HS-5 (cell line): ENCODE data around the gene BHLHA15.

ENCODE experiments used
- DNase-seq: peaks from one replicate; pipeline ENCODE4 v3.0.0-alpha.2; 2012; ENCODE audit warnings: low read depth

The BHLHA15 gene

DNA sequence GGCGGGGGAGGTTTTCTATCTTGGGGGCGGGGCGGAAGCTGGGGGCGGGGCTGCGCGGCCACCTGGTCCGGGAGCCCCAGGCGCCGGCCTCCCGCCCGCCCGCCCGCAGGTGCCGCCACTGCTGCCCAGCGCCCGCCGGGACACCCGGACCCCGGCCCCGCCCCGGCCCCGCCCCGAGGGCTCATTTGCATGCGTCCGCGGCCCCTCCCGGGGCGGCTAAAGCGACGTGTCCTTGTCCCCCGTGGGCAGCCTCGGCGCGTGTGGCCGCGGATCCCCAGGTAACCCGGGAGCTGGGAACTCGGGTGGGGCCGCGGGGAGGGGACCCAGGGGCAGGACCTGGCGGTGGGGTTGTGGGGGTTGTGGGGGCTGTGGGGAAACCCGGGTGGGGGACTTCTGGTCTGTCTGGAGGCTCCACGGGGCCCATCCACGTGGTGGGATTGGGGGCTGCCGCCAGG, at the start of gene BHLHA15:
Gene BHLHA15, plus strand, starts transcription at position 219 of the 455 bp plus-strand sequence. CDS start 871 bp downstream, outside the sequence.
- no peak for DNase-seq

DNA sequence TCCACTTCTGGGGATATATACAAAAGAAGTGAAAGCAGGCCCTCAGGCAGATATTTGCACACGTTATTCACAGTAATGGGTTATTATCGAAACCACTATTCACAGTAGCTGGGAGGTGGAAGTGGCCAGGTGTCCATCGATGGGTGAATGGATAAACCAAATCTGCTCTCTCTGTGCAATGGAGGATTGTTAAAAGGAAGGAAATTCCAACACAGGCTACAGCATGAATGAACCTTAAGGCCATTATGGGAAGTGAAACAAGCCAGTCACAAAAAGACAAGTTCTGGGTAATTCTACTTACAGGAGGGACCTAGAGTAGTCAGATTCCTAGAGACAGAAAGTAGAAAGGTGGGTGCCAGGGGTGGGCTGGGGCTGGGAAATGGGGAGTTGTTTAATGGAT, 48.5 kb upstream of the BHLHA15 start:
- DNase-seq = no peak

DNA sequence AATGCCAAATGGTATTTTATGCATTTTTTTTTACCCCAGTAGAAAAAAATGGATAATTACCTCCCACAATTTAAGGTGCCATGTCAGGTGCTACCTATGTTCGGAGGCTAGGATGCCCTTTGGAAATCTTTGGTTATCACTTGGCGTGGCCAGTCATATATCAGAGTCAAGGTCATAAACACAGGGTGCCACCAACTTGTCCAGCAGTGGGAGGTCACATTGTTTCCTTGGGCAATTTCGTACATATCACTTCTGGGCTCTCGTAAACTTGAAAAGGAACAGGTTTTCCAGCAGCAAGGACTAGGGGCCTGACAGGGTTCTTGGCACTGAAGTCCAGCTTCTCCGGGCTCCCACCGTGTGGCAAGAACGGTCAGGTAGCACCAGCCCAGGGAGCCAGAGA, 48.0 kb upstream of the BHLHA15 start:
- no peak for DNase-seq

DNA sequence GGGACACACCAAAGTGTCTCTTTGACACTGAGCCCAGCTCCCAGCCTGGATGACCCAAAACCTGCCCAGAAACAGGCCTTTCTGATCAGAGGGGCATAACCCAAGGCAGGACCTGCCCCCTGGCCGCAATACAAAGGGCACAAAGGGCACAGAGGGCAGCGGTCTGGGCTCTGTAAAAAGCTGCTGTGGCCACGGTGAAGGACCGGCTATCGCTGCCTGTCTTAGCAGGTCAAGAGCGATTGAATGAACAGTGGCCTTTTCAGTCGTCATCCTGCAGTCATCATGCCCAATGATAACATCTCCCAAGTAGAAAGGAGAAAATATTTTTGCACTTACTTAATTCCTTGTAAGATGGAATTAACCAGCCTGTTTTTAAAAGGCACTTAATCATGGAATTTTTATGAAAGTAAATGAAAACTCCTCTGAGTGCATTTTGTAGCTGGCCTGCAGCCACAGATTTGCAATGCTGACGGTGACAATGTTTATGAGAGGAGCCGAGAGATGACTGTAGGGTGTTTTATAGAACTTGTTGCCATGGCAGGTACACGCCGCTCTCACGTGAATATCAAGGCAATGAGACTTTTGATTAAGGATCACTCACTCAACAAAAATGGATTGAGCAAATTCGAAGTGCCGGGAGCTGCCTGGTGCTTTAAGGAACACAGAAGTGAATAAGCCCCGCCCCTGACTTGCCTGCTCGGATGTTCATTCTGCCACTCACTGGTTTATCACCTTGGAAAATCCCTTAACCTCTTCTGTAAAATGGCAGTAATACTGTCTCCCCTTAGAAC, 47.3 kb upstream of the BHLHA15 start:
- no peak for DNase-seq

DNA sequence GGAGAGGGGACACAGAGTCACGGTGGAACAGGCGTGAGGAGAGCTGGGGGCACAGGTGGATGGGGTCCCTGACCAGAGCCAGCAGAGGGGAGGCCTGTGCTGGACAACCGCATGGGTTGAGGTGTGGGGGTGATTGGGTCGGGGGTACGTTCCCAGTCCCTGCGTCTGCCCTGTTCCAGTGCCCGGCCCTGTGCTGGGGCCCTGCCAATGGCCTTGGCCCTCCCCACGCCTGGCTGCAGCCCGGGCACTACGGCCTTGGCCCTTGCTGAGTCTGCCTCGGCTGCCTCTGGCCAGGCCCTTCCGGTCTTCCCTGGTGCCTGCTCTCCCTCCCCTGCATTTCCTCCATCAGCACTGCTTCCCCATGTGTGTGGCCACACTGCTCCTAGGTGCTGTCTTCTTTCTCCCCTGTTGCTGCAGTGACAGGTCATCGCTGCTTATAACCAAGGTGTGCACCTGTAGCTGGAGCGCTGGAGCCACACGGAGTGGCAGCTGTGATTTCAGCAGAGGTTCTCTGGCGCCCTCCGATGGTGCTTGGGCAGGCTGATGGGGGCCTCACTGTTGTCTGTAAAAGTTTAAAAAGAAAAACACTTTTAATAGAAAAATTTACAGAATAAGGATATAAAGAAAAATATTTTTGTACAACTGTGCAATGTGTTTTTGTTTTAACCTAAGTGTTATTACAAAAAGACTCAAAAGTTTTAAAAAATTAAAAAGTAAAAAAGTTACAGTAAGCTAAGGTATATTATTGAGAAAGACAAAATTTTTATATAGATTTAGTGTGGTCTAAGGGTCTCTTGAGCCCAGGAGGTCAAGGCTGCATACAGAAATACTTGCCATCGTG, 45.2 kb upstream of the BHLHA15 start:
- no peak for DNase-seq

DNA sequence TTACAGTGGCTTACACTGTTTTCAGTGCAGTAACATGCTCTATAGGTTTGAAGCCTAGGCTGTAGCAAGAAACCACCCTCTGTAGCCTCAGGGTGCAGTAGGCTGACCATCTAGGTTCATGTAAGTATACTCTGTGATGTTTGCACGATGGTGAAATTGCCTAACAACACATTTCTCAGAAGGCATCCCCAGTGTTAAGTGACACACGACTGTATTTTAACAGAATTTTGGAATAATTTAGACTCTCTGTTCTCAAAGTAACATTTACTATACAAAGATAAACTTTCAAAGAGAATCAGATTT, 44.6 kb upstream of the BHLHA15 start:
- no peak for DNase-seq

DNA sequence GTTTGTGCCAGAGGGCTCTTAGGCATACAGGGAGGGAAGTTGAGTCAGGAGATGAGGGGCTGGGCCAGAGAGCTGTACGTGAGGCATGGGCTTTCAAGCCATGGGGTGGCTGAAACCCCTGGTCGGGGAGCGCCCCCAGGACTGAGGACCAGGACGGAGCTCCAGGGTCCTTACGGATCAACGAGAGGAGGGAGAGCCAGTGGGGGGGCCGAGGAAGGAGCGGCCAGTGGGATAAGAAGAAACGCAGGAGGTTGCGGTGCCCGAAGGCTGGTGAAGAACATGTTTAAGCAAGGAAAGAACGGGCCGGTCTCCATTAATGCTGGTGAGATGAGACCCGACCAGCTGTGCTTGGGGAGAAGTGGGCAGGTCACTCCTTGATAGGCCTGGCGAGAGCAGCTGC, 43.6 kb upstream of the BHLHA15 start:
- no peak for DNase-seq

DNA sequence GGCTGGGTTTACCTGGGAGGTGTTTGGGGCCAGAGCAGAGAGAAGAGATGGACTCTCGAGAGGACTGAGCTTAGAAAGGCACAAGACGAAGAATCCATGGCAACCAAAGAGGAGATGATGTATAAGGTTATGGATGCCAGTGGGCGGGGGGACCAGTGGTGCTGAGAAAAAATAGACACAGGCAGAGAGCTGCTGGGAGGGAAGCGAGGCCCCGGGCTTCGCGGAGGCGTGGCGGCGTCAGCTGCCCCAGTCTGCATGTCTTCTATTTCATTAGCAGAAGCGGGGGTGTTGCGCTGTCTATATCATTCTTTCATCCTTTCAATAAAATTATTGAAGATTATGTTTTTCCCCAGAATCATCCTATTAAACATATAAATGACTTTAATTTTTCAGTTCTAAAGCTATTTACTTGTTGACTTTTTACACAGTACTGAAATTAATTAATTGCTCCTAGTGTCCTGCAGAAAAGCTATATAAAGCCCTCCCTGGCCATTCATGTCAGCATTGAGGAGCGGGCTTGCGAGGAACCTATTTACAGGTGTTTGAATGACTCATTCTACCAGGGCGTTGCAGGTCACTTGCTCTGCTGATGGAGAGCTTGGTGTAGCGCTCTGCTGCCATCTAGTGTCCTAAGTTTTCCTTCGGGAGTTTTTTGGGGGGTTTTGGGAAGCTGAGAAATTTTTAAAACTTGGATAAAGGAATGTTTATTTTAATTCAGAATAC, 42.9 kb upstream of the BHLHA15 start:
- DNase-seq = peak; percentile 10

DNA sequence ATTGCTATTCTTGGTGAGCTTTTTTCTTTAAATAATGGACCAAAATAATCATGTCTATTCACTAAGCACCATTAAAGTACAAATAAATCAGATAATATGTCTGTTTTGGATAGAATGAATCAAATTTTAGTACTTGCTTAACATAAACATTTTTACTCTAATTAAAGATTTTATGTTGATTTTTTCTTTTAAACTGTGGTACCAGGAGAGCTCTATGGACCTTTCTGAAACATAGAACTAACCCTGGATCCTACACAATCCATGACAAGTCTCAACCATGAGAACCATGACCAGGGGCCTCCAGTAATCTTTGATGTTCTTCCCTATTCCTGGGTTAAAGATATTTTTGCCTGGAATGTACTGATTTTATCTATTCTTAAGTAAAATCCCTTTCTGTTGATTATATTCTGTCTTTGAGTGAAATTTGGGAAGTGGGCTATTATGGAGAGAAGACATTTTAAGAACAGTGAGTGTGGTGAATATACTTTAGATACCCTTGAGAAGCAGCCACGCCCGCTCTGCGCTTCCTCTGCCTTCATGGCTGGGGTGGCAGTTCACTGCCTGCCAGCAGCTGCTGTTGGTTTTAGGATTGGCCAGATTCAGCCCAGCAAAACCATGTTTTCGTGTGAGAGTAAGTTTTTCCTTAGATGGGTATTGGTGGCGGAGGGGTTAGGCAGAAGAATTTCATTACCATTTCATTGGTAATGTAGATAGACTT, 42.2 kb upstream of the BHLHA15 start:
- DNase-seq = no peak

DNA sequence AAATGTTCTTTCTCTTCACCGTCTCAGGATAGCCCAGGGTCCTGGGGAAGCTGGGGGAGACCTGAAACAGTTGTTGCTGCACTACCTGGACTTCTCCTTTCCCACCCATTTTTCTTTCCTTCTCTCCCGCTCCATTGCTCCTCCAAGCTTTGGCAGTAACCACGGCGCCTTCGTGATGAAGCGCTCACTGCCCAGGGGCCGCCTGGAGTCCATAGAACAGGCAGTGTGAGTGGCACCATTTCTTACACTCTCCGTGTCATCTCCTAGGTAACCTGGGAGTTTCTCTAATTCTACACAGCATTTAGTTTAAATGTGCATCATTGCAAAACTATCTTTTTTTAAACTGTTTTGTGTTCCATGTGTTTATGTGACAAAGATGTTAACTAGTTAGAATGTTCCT, 40.3 kb upstream of the BHLHA15 start:
- DNase-seq = no peak

DNA sequence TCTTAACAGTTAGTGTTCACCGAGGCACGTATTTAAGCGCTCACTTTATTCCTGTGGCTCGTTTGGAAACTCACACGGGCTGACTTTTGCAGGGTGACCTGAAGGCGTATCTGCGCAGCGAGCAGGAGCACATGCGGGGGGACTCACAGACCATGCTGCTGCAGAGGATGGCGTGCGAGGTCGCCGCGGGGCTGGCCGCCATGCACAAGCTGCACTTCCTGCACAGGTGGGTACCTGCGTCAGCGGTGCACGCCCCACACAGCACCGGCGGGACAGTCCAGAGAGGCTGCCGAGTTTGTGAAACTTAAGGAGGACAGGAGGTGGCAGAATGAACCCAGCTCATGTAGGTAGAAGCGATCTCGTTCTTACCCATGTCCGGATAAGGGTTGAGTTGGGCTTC, 39.8 kb upstream of the BHLHA15 start:
- no peak for DNase-seq

DNA sequence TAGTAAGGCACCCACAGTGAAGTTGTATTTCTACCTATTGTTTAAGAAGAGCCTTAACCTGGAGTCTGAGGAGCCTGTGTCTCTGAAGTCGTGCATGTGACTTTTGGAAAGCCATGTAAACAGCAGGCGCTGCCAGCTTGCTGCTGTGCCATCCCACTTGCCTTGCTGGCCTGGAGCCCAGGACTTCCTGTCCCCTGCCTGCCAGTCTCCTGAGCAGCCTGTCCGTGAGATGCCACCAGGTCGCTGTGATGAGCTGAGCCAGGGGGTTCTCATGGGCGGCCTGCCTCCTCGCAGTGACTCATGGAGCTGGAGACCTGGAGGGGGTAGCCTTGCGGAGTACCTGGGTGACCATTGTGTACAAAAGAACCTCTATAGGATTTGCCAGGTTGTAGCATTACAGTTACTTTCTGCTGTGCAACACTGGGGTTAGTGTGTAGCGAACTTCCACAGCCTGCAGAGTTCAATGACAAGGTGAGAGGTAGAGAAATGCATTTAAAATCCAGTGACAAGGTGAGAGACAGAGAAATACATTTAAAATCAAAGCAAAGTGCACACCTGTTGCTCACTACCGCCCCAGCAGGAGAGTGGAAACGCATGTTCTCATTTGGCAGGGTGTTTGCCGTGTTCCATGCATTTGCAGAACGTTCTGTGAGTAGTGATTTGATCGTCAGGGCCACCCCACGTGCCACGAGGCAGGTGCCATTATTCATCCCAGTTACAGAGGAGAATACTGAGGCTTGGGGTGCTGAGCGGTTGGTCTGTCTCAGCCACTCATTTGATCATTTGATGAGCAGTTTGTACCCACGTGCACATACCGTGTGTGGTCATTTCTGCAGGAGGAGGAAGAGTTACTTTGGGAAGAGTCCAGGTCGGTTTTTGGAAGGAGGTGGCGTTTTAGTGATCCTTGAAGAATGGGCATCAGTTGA, 36.6 kb upstream of the BHLHA15 start:
- DNase-seq = no peak

DNA sequence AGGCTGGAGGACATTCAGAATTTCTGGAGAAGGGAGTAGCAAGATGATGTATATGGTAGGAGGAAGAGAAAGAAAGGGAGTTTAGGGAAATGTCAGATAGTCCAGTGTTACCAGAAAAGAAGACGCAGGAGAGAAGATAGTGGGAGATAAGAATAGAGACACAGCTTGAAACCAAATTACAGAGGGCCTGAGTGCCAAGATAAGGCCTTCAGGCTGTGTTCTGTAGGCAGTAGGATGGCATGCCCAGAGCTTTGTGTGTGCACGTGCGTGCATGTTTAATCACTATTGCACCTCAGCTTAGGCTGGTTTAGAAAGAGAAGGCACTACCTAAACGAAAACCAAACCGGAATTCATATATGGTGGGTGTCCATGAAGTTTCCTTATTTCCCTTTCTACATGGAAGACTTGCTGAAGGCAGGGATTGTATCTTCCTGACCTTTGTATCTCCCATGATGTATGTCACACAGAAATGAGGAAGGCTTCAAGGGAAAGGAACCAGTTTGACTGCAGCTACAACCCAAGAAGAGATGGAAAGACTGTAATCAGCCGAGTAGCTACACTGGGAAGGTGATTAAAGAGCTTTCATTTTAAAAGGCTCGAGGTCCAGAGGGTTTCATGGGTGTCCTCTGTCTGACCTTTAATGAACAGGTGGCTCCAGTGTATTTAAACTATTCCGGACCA, 35.8 kb upstream of the BHLHA15 start:
- DNase-seq = no peak

DNA sequence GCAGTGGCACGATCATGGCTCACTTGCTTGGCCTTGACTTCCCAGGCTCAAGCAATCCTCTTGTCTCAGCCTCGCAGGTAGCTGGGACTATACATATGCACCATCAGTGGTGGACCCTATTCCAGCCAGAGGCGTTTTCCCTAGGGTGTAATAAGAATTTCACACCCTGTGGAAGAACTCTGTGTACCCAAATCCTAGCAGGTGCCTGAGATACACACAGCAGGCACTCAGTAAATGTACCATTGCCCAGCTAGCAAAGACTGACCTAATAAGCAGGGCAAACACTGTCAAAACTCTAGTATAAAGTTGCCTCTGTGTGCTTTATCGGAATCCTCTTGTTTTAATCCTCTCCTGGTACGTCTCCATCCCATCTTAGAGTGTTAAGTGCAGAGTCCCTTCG, 33.7 kb upstream of the BHLHA15 start:
- no peak for DNase-seq

DNA sequence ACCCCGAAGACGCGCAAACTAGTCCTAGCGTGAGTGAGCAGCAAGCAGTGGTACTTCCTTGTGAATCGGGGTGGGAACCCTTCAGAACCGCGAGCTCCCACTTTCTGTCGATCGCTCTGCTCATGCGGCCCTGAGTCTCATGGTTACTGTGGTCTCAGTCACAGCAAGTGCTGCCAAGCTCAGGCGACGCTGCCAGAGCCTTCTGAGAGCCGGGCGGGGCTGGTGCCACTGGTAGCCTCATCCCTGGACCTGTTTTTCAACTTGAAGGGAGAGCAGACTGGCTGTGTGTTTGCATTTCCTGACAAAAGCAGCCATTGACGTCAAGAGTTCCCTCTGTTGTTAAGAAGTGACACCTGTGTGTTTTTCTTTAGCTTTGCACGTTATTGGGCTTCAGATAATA, 32.9 kb upstream of the BHLHA15 start:
- no peak for DNase-seq

DNA sequence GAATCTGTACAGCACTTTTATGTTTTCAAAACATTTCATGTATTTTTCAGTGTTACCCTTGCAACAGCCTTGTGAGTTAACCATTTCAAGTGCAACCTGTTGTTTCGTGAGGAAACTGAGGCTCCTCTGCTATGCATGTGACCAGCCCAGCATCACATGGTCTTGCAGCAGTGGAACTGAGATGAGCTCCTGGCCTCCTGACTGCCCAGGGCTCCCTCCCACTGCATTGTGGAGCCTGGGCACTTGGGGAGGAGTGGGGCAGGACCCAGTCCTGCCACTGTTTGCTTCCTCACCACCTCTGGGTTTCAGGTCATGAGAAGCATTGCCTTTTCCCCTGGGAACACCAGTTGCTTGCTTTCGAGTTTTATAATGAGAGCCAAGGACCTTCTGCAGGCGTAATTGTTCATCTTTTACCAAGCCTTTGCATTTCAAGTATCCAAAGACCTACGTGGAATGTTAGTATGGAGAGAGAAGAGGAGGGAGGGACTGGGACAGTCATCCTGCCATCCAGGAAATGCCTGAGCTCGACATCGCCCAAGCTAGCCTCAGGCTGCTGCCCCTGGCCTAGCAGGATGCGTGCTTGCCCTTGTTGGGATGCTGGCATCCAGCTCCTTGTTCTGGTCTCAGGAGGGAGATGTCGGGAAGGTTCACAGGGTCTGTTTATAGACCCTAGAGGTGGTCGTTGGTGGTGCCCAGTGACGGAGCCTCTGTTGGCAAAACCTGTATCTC, 32.3 kb upstream of the BHLHA15 start:
- DNase-seq = no peak

DNA sequence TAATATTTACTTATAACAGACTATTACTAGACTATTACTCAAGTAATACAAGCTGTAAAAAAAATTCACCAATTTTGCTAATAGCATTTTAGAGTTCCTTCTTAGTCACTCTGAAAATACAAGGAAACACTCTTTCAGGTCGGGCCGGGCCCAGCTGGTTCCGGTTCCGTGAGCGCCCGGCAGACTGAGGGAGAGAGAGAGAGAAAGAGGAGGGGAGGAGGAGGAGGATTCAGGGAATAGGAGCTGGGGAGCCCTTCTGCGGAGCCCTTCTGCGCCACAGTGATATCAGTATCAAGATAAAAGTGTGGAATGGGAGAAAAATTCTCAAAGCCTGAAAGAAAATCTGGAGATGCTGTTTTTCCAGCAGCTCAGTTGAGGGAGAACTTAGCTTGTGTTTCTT, 30.5 kb upstream of the BHLHA15 start:
- no peak for DNase-seq

DNA sequence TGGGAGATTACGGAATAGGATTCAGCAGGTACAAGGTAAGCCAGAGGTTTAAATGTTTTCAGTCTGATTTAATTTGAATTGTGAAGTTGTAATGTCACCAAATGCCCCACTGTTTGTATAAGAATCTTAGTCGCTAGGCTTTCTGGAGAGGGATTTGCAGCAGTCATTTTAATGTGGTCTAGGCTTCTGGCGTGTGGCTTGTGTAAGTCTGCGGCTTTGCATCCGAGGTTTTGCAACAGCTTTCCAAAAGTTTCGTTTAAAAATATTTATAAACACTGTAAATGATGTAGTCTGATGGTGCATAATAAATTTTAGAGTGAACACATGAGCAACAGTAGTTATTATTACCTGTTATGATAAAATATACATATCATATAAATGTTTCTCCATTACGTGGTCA, 26.1 kb upstream of the BHLHA15 start:
- DNase-seq = no peak

DNA sequence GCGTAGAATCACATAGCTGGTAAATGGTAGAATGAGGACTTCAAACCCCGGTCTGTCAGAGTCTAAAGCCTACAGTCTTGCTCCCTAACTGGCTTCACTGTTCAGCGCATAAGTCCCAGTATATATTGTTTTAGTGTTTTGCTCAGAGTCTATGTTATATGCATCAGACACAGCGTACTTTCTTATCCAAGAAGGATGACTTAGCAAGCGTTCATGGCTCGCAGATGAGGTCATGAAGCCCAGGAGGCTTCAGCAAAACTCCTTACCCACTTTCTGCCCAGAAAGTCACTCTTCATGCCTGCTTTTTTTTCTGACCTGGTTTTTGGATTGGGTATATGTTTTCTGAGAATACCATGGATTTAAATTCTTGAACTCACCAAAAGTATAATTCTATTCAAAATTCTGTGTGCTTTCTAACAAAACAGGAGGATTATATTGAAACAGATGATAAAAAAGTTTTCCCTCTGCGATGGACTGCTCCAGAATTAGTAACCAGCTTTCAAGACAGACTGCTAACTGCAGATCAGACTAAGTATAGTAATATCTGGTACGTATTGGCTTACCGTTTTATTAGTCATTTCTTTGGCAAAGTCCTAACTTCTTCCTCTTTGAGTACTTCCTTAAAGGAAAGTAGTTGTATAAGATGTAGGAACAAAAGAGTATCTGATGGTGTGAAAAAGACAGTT, 24.6 kb upstream of the BHLHA15 start:
- DNase-seq = no peak
